GM08714 (cell line): ENCODE results near the gene CACNA1S.

Source experiments
- H3K4me3 ChIP-seq: fragments of 200-500 bp; sonication (Bioruptor generic); 2 replicates; pipeline ENCODE4 v1.5.1; 2014; ENCODE audit warnings: mild to moderate bottlenecking, low read length, inconsistent platforms
- ZNF274 ChIP-seq: IDR thresholded peaks from 2 replicates; pipeline ENCODE4 v1.6.1; 2012; ENCODE audit warnings: mild to moderate bottlenecking, low read depth, low read length

The CACNA1S gene

DNA sequence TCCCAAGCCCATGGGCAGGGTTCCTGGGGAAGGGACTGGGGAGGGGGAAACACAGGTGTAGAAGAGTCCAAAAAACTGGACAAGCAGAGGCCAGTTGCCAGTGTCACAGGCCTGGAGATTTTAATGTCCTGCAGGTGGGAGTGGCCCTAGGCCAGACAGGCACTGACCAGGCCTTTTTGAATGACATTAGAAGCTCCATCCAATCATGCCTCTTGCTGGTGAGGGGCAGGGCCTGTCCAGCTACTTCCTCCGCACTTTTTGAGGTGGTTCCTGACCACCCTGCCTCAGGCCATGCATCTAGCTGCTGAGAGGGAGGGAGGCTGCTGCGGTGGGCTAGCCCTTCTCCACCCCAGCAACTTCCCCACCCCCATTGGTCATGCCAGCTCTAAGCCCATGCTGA is 72.8 kb downstream of the CACNA1S start:
- no peak overlapping the region for H3K4me3 ChIP-seq
- TF ChIP-seq ZNF274: no peak

DNA sequence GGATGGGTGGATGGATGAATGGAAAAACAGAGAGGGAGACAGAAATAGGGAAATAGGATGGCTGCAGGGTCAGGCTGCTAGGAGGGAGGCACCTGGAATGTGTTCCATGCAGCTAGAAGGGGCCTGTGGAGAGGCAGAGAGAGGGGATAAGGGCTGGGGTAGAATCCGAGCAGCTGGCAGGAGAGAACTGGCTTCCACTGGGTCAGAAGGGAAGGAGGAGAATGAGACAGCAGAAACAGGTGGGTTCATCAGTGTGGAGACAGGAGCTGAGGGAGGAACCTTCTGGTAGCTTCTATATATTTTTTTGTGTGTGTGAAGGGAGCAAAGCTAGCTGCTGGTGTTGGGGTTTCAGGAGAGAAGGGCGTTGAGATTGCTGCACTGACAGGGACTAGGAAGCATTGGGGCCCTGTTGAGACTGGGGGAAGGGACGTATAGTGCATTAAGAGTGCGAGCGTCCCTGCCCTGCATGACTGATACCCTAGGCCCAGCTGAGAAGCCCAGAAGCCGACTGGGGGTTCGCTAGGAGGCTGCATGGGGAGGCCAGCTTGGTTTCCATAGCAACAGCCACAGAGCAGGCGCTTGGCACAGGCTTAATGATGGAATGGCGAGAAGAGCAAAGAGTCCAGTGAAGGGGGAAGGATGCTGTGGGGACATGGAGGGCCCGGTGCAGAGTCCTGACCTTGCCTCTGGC is 73.9 kb downstream of the CACNA1S start:
- no peak for TF ChIP-seq ZNF274

DNA sequence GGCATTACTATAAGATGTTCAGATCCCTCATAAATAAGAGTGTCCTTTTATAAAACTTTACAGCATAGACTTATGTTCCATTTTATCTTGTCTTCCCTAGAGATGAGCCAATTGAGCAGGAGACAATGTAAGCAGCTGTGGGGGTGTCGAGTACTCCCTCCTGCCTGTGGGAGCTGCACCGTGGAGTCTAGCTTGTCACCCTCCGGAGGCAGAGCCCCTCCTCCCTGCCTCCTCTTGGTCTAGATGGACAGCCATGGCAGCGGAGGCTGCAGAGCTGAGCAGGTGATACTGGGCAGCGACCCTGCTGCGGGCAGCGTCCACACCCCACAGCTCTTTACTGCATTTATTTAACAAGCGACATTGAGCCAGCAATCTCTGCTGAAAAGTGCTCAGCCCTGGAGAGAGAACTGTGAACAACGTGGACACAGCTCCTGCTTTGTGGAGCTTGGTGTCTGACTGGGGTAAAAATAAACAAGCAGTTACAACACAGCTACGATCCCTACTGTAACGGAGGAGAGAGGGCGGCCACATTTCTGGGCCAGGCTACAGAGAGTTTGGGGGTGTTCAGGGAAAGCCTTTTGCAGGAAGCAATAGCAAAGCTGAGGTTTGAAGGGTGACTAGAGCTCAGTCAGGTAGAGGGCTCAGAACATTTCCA is 75.9 kb downstream of the CACNA1S start:
- TF ChIP-seq ZNF274: no peak

More for the DNA sequence above, 73.9 kb downstream of the CACNA1S start:
- no peak overlapping the region for H3K4me3 ChIP-seq

DNA sequence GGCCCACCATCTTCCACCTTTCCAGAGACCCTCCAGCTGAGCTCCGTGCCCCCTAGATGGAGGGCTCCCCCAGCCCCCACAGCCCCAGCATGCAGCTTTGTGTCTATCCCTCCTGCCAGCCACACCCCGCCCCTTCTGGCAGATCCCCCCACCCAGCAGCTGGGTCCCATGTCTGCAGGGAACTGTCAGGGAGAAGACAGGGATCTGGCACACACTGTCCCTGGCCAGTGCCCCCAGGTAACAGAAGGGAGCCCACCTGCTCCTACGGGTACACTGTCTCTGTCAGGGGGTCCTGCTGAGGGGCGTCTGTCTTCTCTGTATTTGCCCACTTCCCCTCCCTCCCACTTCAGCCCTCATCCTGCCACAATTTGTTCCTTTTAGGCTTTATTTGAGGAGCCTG is 77.6 kb downstream of the CACNA1S start:
- no peak for TF ChIP-seq ZNF274

More for the DNA sequence above, 75.9 kb downstream of the CACNA1S start:
- H3K4me3 ChIP-seq: no peak overlapping the region

DNA sequence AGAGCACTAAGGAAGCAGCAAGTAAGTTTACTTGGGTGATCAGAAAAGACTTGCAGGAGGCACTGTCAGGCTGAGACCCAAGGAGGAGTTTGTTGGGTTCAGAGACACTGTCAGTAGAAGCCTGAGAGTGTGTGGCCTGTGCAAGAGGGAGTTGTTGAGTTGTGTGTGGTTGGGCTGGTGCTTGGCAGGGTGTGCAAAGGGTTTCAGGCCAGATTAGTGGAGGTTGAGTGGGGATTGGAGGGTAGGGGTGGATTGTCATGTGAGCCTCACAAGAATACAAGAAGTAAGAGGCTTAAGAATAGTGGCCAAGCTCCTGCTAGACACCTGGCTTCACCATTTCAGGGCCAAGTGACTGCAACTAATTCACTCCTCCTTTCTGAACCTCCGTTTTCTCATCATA is 79.8 kb downstream of the CACNA1S start:
- H3K4me3 ChIP-seq: no peak overlapping the region
- TF ChIP-seq ZNF274: no peak

More for the DNA sequence above, 77.6 kb downstream of the CACNA1S start:
- no peak overlapping the region for H3K4me3 ChIP-seq

DNA sequence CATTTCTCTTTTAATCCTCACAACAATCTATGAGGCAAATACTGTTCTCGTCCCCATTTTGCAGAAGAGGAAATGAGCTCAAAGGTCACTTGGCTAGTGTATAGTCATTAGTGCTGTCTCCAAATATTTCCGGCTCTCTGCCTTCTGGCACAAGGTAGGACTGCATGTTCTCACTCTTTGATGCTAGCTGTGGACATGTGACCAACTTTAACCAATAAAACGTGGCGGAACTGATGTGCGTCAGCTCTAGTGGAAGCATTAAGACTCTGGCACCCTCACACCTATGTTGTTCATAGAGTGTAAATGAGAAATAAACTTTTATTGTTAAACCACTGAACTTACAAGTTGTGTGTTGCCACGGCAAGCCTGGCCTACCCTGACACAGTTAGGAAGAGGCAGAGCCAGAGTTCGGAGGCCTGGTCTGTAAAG is 83.8 kb downstream of the CACNA1S start:
- TF ChIP-seq ZNF274: no peak
- H3K4me3 ChIP-seq: no peak overlapping the region

DNA sequence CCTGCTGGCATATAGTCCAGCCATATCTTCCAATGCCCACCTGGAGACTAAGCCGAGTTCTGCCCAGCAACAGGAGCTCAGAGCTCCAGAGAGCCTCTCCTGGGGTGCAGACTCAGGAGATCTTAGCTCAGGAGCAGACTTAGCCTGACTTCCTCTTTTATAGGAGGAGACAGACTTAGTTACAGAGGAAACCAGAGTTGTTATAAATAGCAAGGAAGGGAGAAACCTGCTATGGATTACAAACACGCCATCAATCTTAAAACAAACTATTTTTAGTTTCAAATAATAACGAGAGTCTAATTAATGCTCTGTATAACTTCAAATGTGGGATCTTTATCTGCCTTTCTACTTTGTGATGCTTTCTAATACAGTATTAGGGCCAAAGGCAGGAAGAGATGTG is 85.4 kb downstream of the CACNA1S start:
- no peak overlapping the region; the same call in 1 of the 2 replicates for H3K4me3 ChIP-seq
- no peak for TF ChIP-seq ZNF274

DNA sequence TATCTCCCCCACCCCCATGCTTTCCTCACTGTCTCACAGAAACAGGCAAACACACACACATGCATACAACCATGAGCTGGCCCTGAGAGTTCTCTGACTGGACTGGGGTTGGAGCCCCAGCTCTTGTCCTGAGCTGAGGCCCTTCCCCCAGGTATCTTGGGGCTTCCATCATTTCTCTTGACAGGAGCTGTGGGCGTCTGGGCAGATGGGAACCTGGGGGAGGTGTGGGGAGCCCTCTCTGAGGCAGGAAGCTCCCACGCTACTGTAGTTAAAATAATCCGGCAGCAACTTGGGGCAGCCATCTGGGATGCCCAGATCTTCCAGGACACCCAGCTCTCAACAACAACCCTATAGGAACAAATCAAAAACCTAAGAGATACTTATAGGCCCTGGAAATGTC is 86.0 kb downstream of the CACNA1S start:
- H3K4me3 ChIP-seq: no peak overlapping the region; the same call in 1 of the 2 replicates
- no peak for TF ChIP-seq ZNF274

DNA sequence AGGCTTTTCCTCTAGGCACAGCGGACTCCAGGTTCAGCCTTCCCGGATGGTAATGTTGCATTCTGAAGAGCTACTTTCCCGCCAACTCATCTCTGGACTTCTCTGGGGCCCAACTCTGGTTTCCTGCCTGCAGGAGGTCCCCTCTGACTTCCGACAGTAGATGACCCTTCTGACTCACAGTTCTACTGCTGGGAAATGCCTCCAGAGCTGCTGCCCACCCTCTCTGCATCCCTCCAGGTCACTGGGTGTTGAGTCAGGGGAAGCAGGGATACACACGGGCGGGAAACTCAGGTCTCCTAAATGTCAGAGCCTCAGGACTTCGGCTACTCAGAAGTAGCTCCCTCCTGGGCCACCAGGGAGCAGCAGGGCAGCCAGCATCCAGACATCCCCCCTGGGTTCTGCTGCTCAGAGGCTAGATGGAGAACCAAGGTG is 86.6 kb downstream of the CACNA1S start:
- no peak for TF ChIP-seq ZNF274
- no peak overlapping the region; the same call in 1 of the 2 replicates for H3K4me3 ChIP-seq

DNA sequence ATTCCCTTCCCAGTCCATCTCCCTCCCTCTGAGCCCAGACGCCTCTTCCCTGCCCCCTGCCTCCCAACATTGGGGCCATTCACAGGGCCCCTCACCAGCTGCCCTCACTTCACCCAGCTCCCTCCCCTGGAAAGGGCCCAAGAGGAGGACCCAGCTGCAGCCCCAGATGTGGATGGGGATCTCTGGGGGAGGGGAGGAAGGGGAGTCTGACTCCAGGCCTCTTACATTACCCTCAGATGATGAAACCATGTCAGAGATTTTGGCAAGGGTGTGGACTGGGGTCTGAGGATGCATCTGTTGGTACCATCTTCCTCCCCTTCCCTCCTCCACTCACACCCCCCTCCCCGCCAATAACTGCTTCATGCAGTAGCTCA is 87.6 kb downstream of the CACNA1S start:
- TF ChIP-seq ZNF274: no peak
- no peak overlapping the region for H3K4me3 ChIP-seq

DNA sequence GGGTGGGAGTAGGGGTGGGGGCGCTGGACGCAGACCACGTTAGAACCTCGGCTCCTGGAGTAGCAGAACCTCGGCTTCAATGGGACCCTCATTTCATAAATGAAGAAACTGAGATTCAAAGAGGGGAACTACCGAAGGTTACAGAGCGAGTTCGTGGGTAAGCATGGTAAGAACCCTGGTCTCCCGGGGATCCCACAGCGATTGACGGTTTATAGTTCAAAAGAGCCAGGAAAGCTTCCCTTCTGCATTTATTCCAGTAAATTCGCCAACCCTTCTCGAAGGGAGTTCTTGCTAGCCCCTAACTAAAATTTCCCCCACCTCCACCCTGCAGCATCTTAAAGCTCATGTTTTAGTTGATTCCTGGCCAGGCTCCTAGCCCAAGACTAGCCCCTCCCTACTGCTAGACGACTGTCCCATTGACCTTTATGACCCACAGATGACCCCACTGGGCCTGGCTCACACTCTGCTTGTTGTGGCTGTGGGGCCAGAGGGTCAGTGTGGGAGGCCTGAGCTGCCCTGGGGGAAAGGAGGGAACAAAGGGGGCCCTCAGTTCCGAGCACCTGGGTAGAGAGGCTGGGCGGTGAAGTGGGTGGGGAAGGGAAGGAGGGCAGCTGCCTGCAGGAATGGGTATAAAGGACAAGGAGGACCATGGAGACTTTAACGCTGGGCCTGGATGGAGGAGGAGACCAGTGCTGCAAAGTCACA is 88.2 kb downstream of the CACNA1S start:
- no peak overlapping the region for H3K4me3 ChIP-seq

DNA sequence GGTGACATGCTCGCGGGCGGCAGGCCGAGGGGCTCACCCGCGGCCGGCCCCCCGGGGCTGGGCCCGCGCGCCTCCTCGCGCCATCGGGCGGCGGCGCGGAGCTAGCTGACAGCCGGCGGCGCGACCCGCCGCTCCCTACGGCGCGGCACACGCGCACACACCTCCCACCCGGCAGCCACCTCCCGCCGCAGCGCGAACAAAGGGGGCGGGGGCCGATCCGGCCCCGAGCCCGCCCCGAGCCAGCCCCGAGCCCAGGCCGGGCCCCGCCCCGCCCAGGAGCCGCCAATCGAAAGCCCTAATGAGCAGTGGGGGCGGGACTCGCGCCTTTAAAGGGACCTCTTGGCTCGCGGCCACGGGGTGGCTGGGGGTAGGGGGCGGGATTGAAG is 88.7 kb downstream of the CACNA1S start, which contains the start of gene KIF21B:
KIF21B (minus strand) TSS at position 198 of the 386 bp plus-strand sequence. CDS start 331 bp downstream, outside the sequence.
- H3K4me3 ChIP-seq: peak within 1 kb of the TSS; percentile 76
- no peak for TF ChIP-seq ZNF274

More for the DNA sequence above, 88.2 kb downstream of the CACNA1S start:
- TF ChIP-seq ZNF274: no peak

DNA sequence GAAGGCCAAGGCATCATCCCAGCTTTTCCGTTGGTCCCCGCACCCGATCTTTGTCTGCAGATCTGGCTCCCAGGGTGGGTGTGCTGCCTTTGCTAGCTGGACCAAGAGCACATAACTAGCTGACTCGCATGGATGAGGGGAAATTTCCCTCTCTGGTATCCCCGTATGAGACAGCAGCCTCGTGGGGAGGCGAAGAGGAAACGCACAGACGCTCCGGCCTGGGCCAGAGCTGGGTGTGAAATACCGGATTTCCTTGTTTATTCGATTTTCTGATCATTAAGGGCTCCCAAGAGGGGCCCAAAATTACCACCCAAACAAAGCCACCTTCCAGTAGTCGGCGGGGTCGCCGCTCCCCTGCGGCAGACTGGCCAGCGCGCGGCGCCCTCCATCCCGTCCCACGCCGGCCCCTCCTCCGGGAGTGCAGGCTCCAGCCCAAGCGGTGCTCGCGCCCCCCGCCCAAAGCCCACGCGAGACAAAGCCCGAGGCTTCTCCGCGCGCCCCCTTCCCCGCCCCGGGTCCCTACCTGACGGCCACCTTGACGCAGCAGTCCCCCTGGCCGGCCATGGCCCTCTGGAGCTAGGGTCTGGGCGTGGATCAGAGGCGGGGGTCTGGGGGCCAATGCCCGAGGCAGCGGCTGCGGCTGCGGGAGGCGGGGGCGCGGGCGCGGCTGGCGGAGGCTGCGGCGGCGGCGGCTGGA is 89.3 kb downstream of the CACNA1S start:
- H3K4me3 ChIP-seq: peak overlapping the region; percentile 76
- TF ChIP-seq ZNF274: no peak

DNA sequence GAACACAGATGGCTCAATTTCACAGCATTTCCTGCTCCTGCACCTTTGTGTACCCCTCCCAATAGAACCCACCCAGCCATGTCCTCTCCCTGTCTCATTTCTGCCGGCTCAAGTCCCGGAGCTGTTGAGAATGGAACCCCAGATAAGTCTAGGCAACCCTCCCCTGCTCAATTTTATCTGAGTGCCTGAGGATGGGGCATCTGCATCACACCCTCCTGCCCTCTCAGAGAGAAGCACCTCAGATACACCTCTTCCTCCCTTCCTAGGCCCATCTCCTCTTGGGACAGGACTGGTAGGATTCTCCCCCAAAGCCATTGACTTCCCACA is 89.8 kb downstream of the CACNA1S start:
- no peak for TF ChIP-seq ZNF274
- peak overlapping the region; percentile 76 for H3K4me3 ChIP-seq
